ES-I3 (cell line): ENCODE measurements around the gene HOXA11.

ENCODE experiments used
- H3K36me3 ChIP-seq: 2 replicates; pipeline ENCODE4 v1.6.1; 2013; ENCODE audit warnings: mild to moderate bottlenecking, low read length, control low read depth, moderate library complexity; ENCODE audit not compliant: insufficient read depth
- H3K4me1 ChIP-seq: 2 replicates; pipeline ENCODE4 v1.6.1; 2013; ENCODE audit warnings: mild to moderate bottlenecking, control low read depth, low read length; ENCODE audit not compliant: insufficient read depth
- H3K9ac ChIP-seq: 2 replicates; pipeline ENCODE4 v1.6.1; 2013; ENCODE audit warnings: low read depth, mild to moderate bottlenecking, low read length, moderate library complexity
- H3K9me3 ChIP-seq: 2 replicates; pipeline ENCODE4 v1.6.1; 2013; ENCODE audit warnings: mild to moderate bottlenecking, low read length, moderate library complexity; ENCODE audit not compliant: control insufficient read depth, insufficient read depth

HOXA11 gene

GRCh38 chr7:27185013-27185853 is at the start of gene HOXA11:
Gene HOXA11 (minus strand): TSS chr7:27185232. CDS start chr7:27185144, 88 bp downstream.
- Histone ChIP-seq H3K4me1 (peaks cover 7% of the 10 kb centered on the region; the same call in 1 of the 2 replicates), H3K36me3 (no peaks in the 10 kb centered on the region), H3K9me3 (no peaks in the 10 kb centered on the region), H3K9ac (peak within 1 kb of the TSS; percentile 44; the same call in 1 of the 2 replicates)

DNA sequence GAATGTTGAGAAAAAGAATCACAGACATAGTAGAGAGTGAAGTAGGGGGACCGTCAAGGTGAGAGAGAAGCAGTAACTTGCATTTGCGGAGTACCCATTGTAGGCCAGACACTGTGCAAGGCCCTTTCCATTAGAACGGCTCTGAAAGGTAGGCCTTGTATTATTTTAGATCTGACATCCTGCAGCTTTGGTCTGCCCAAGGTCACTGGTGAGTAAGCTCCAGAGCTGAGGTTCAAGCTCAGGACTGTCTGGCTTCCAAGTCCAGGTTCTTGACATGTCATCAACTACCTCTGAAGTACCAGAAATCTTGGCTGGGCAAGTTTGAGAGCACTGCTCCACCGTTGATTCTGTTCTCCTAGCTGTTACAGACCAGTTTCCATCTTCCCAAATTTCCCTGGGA is 44.4 kb upstream of the HOXA11 start:
- no peaks in the 10 kb centered on the region for H3K36me3 ChIP-seq
- H3K9ac ChIP-seq: no peak overlapping the region
- no peaks in the 10 kb centered on the region for H3K9me3 ChIP-seq
- no peaks in the 10 kb centered on the region for H3K4me1 ChIP-seq

GRCh38 chr7:27224983-27225934 is 40.2 kb upstream of the HOXA11 start:
- Histone ChIP-seq H3K9me3 (no peaks in the 10 kb centered on the region), H3K9ac (peak overlapping the region; percentile 8), H3K4me1 (no peaks in the 10 kb centered on the region; the same call in 1 of the 2 replicates), H3K36me3 (no peaks in the 10 kb centered on the region)

- H3K36me3 ChIP-seq: no peaks in the 10 kb centered on the region
- H3K9me3 ChIP-seq: no peaks in the 10 kb centered on the region
- H3K4me1 ChIP-seq: no peaks in the 10 kb centered on the region; the same call in 1 of the 2 replicates
- no peak overlapping the region for H3K9ac ChIP-seq
Measured at GRCh38 chr7:27223941-27224575, 39.0 kb upstream of the HOXA11 start.

DNA sequence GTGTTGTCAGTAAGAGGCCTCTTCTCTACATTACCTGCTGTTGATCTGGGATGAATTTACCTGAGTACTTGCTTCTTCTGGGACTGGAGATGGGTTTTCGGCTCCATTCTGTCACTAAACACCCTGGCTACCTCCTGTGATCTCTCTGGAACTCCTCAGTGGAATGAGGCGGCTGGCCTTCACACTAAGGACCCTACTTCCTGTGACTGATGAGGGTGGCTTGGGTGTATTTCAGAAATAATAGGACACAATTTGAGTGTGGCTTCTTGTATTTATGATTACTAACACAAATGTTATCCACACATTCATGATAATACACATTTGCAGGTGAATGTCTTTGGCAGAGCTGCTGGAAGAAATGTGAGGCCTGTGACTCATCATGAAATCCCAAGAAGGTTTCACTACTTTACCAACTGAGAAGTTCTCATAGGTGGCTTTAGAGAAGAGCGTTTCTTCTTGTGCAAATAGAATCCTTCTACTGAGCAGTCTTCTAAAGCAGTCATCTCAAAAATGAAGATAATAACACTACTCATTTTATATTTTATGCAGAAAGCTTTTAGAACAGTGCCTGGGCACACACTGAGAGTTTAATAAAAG is 36.3 kb upstream of the HOXA11 start:
- no peak overlapping the region for H3K9ac ChIP-seq
- H3K36me3 ChIP-seq: no peaks in the 10 kb centered on the region
- no peaks in the 10 kb centered on the region for H3K9me3 ChIP-seq
- H3K4me1 ChIP-seq: no peaks in the 10 kb centered on the region; the same call in 1 of the 2 replicates

- Histone ChIP-seq H3K9ac (no peak overlapping the region), H3K36me3 (no peaks in the 10 kb centered on the region), H3K9me3 (no peaks in the 10 kb centered on the region), H3K4me1 (no peaks in the 10 kb centered on the region; the same call in 1 of the 2 replicates)
Measured at GRCh38 chr7:27220440-27220955, 35.5 kb upstream of the HOXA11 start.

DNA sequence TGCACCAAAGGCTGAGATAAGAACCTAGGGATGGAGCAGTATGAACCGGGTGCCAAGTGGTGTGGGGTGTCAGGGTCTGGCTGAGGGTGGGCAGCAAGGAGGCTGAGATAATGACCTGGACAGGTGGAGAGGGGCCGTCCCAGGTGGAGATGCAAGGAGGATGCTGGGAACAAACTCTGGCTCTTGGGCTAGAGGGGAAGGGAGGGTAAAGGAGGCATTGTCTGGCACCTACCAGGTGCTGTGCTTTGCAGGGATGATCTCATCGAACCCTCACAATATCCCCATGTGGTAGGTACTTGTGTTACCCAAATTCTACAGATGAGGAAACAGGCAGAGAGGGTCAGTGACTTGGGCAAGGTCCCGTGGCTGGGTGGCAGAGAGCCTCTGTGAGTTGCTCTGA is 34.8 kb upstream of the HOXA11 start:
- no peaks in the 10 kb centered on the region for H3K9me3 ChIP-seq
- peaks cover 2% of the 10 kb centered on the region; the same call in 1 of the 2 replicates for H3K4me1 ChIP-seq
- H3K9ac ChIP-seq: no peak overlapping the region
- no peaks in the 10 kb centered on the region for H3K36me3 ChIP-seq

DNA sequence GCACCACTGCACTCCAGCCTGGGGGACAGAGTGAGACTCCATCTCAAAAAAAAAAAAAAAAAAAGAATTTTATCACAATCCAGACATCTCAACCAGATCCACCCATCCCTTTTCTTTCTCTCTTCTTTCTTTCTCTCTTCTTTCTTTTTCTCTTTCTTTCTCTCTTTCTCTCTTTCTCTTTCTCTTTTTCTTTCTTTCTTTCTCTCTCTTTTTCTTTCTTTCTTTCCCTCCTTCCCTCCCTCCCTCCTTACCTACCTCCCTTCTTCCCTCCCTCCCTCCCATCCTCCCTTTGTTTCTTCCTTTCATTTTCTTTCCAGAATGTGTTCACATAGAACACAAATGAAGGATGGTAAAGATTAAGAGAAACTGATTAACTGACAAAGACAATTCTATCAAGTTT is 32.9 kb upstream of the HOXA11 start:
- Histone ChIP-seq H3K9me3 (no peaks in the 10 kb centered on the region), H3K36me3 (no peaks in the 10 kb centered on the region), H3K4me1 (peaks cover 6% of the 10 kb centered on the region; the same call in 1 of the 2 replicates), H3K9ac (no peak overlapping the region)

- no peaks in the 10 kb centered on the region for H3K36me3 ChIP-seq
- H3K9me3 ChIP-seq: no peaks in the 10 kb centered on the region
- H3K9ac ChIP-seq: no peak overlapping the region
- H3K4me1 ChIP-seq: peaks cover 6% of the 10 kb centered on the region; the same call in 1 of the 2 replicates
Measured at GRCh38 chr7:27215356-27215755, 30.3 kb upstream of the HOXA11 start.

- Histone ChIP-seq H3K9ac (no peak overlapping the region), H3K9me3 (no peaks in the 10 kb centered on the region), H3K36me3 (no peaks in the 10 kb centered on the region), H3K4me1 (peaks cover 6% of the 10 kb centered on the region; the same call in 1 of the 2 replicates)
Measured at GRCh38 chr7:27214239-27214950, 29.4 kb upstream of the HOXA11 start.

DNA sequence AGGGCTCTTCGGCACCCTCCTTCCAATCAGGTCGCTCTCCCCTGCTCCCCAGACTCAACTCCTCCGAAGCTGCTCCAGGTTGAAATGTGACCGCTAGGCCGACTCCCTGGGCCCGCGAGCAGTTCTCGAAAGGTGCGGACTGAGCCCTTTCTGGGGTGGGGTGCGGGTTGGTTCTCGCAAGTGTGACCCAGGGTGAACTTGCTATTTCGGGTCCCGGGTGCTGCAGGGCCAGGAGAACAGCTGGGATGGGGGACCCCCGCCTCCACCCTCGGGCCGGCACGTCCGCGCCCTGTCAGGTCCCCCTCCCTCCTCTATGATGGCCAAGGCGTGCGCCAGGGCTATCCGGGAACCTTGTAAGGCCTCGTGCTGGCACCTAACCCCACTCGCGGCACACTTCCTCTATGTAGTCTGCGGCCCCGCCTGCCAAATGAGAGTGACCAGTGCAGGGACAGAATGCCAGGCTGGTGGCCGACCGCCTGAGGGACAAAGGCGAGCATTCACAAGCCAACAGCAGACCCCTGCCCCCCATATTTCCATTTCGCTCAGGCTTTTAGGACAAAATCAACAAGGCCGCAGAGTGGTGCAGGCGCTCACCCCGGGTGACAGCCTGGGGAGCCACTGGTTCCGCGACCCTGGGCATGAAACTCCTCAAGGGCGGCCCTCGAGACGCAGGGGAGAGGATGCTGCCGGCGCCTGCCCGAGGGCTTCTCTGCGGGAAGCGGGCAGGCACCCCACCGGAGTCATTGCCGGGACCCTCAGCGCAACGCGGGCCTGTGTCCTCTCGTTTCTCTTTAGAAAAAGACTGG is 28.6 kb upstream of the HOXA11 start:
- Histone ChIP-seq H3K9me3 (no peaks in the 10 kb centered on the region), H3K9ac (peak overlapping the region; percentile 17; the same call in 1 of the 2 replicates)

More for the DNA sequence above, 28.6 kb upstream of the HOXA11 start:
- Histone ChIP-seq H3K4me1 (peaks cover 6% of the 10 kb centered on the region; the same call in 1 of the 2 replicates), H3K36me3 (no peaks in the 10 kb centered on the region)
